22Rv1 (cell line): ENCODE data around the gene NFU1.
"Not testable (repeated sequence)": the region's sequence is repeated elsewhere in the genome, so short reads cannot be mapped to it uniquely, and the experiment has no call there.

Experiments used
- H3K27ac ChIP-seq: fragments of 450-650 bp; 2 replicates; pipeline ENCODE4 v1.5.1; 2017
- ZFX ChIP-seq: fragments of 450-650 bp; IDR thresholded peaks from 2 replicates; pipeline ENCODE4 v1.6.1; 2017; ENCODE audit warnings: antibody characterized with exemption, borderline replicate concordance
- TF ChIP-seq, protein P1 (sequence below): fragments of 450-650 bp; IDR thresholded peaks from 2 replicates; pipeline ENCODE4 v1.5.1; 2017; ENCODE audit warnings: mild to moderate bottlenecking

The NFU1 gene

DNA sequence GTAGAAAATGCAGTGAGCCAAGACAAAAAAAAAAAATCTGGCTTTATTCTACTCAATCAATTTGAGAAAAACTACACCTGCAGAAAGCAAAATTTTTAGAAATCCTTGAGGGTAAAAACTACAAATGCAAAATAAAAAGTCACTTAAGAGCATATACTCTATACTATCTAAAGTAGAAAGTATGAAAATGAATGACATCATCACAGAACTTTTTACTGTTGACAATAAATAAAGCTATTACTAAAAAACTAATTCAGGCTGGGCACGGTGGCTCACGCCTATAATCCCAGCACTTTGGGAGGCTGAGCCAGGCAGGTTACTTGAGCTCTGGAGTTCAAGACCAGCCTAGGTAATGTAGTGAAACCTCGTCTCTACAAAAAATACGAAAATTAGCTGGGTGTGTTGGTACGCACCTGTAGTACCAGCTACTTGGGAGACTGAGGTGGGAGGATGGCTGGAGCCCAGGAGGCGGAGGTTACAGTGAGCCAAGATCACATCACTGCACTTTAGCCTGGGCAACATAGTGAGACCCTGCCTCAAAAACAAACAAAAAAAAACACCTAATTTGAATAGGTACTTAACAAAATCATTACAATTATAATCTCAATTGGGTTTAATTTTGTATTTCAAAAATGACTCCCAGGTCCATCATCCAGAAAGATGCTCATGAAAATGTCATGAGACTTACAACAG, 7.6 kb downstream of the NFU1 start:
- no peak overlapping the region for H3K27ac ChIP-seq
- TF ChIP-seq, protein P1, sequence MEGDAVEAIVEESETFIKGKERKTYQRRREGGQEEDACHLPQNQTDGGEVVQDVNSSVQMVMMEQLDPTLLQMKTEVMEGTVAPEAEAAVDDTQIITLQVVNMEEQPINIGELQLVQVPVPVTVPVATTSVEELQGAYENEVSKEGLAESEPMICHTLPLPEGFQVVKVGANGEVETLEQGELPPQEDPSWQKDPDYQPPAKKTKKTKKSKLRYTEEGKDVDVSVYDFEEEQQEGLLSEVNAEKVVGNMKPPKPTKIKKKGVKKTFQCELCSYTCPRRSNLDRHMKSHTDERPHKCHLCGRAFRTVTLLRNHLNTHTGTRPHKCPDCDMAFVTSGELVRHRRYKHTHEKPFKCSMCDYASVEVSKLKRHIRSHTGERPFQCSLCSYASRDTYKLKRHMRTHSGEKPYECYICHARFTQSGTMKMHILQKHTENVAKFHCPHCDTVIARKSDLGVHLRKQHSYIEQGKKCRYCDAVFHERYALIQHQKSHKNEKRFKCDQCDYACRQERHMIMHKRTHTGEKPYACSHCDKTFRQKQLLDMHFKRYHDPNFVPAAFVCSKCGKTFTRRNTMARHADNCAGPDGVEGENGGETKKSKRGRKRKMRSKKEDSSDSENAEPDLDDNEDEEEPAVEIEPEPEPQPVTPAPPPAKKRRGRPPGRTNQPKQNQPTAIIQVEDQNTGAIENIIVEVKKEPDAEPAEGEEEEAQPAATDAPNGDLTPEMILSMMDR = no peak
- no peak for TF ChIP-seq ZFX

DNA sequence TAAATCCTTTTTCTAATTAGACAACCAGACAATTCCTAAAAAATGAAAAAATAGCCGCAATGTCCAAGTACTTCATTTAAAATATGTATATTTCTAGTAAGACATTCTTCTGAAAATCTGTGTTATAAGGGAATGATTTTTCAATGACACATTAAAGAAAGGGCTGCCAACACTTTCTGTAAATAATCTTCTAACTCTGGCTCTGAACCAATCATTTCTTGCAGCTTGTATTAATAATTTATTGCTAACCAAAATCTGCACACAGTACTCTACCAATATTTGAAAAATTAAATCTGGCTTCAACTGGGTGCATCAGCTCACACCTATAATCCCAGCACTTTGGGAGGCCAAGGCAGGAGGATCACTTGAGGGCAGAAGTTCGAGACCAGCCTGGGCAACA, 8.3 kb downstream of the NFU1 start:
- H3K27ac ChIP-seq = no peak overlapping the region
- TF ChIP-seq ZFX = no peak
- TF ChIP-seq, protein P1 = no peak

DNA sequence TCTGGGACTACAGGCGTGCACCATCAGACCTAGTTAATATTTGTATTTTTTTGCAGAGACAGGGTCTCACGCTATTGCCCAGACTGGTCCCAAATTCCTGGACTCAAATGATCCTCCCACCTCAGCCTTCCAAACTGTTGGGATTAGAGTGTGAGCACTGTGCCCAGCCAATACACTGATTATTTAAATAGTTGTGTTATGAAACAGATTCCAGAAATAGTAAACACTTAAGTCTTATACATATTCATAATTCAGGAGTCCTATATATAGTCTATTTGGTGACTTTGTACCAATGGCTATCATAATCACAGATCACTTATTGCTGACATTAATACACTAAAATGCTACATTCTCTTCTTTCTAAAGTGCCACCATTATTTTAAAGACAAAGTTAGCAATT, 12.8 kb downstream of the NFU1 start:
- TF ChIP-seq, protein P1 = no peak
- no peak for TF ChIP-seq ZFX
- H3K27ac ChIP-seq = no peak overlapping the region

DNA sequence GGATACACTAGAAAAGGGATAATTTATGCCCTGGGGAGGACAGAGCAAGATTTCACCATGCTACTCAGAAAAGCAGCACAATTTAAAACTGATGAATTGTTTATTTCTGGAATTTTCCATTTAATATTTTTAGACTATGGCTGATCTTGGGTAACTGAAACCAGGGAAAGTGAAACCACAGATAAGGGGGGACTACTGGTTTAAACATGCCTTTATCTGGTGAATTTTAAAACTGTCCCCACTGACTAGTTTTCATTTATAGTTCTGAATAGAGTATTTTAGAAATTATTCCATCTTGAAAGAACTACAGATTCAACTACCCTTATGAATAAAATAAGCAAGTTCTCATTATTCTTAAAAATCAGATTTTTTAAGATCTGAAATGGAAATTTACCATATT, 15.0 kb downstream of the NFU1 start:
- H3K27ac ChIP-seq = no peak overlapping the region
- TF ChIP-seq, protein P1 = no peak
- no peak for TF ChIP-seq ZFX

DNA sequence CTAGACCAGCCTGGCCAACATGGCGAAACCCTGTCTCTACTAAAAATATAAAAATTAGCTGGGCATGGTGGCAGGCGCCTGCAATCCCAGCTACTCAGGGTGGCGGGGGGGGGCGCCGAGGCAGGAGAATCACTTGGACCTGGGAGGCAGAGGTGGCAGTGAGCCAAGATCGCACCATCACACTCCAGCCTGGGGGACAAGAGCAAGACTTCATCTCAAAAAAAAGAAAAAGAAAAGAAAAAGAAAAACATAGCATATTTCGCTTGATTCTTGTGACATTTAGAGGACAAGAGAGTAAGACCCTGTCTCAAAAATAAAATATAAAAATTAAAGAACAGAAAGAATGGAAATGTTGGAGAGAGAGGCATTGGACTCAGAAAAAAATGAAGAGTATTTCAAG, 18.1 kb downstream of the NFU1 start:
- H3K27ac ChIP-seq = not testable (repeated sequence)

DNA sequence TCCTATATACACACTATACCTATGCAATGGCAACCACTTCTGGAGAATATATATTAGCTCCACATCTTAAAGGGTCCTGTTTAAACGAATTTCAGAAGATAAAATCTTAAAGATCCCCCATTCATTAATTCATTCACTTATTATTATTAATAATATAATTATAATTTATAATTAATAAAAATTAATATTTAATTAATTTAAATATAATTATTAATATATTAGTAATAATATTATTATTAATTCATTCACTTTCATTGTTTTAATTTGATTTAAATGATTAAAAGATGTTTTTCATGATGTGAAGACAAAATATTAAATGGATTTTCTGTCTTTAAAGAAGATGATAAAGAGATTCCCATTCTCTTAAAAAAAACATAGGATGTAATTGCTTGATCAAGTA, 21.1 kb downstream of the NFU1 start:
- TF ChIP-seq, protein P1 = no peak
- no peak for TF ChIP-seq ZFX
- H3K27ac ChIP-seq = no peak overlapping the region

DNA sequence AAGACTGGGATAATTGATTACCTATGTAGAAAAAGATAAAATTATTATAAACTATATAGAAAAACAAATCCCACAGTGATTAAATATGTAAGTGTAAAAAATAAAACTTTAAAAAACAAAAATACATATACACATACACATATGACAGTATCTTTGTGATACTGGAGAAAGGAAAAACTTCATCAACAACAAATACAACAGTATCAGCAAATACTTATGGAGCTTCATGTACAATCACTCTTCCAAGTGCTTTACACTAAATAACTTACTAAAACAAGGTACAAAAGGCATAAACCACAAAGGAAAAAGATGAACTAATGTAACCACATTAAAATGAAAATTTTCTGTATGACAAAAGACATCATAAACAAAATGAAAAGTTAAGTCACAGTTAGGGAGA, 26.1 kb downstream of the NFU1 start:
- no peak overlapping the region for H3K27ac ChIP-seq
- TF ChIP-seq, protein P1 = no peak
- no peak for TF ChIP-seq ZFX

DNA sequence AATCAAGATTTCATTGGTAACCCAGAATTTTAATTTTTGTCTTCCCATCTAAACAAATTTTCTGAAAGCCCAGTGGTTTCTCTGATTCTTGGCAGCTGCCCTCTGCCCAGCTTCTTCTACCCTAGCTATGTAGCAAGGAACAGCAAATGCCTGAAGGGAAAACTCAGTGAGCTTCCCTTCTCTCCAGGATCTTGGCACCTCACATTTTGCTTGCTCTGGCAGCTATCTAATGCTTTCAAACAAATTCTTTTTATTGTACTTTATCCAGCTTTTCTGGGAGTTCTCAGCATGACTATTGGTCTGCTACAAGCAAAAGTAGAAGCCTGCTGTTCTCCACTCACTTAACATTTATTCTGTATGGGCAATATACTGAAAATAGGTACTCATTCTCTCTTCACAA, 31.9 kb downstream of the NFU1 start:
- TF ChIP-seq, protein P1 = no peak
- TF ChIP-seq ZFX = no peak
- H3K27ac ChIP-seq = no peak overlapping the region
